ENCODE results near the gene RIMKLB.
A peak's percentile ranks its signal among the peaks of the same experiment; 100 is the strongest.

The RIMKLB gene

DNA sequence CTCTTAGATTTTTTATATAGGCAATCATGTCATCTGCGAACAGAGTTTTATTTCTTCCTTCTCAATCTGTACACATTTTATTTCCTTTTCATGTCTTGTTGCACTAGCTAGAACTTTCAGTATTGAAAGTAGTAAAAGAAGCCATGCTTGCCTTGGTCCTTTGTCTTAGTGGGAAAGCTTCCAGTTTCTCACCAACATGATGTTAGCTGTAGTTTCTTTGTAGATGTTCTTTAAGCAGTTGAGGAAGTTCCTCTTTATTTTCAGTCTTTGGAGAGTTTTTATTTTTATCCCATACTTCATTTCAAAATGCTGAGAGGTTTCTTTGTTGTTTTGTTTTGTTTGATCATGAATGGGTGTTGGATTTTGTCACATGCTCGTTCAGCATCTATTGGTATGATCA lies 12.7 kb upstream of the RIMKLB start:
- DNase-seq (ENCODE audit: low read depth): no peak
- no peak overlapping the region for H3K4me3 ChIP-seq (ENCODE audit: low read depth, low read length)
- TF ChIP-seq, protein P1, sequence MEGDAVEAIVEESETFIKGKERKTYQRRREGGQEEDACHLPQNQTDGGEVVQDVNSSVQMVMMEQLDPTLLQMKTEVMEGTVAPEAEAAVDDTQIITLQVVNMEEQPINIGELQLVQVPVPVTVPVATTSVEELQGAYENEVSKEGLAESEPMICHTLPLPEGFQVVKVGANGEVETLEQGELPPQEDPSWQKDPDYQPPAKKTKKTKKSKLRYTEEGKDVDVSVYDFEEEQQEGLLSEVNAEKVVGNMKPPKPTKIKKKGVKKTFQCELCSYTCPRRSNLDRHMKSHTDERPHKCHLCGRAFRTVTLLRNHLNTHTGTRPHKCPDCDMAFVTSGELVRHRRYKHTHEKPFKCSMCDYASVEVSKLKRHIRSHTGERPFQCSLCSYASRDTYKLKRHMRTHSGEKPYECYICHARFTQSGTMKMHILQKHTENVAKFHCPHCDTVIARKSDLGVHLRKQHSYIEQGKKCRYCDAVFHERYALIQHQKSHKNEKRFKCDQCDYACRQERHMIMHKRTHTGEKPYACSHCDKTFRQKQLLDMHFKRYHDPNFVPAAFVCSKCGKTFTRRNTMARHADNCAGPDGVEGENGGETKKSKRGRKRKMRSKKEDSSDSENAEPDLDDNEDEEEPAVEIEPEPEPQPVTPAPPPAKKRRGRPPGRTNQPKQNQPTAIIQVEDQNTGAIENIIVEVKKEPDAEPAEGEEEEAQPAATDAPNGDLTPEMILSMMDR (IDR thresholded peaks at IDR 0.05; ENCODE audit: low read depth, low read length, missing control alignments): no peak
- in situ Hi-C loops (cut with HindIII; ENCODE audit: low sequenced_read_pairs): no loop called here

DNA sequence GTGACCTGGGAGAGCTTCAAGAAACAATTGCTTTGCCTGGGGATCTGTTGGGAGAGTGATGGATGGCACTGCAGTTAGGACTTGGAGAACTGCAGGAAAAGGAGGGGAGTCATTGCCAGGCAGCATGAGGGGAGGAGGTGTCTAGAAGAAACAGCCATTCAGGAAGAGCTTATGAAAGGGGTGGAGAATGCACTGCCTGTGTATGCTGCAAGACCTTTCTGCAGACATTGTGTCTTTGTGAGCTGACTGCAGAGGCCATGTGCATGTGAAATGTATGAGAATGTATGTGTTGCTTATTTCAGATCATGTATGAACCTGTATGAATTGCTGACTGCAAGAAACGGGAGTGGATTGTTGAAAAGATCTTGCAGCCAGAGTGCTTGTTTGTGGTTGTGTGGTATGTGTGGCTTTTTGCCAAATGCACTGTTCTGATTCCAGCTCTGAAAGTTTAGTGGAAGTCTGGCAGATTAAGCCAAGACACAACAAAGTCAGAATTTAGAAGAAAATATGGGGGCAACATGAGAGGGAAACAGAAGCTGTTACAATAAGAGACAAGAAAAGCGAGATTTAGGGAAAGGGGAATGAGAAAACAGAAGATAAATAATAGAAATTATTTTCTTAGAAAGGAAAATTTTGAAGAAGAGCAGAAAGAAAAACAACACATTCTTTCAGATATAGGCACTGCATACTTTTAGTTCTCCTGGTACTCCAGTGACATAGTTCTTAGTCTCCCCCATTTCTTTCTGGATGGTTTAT lies 9.8 kb upstream of the RIMKLB start:
- TF ChIP-seq, protein P1 (IDR thresholded peaks at IDR 0.05; ENCODE audit: low read depth, low read length, missing control alignments): no peak
- in situ Hi-C loops (cut with HindIII; ENCODE audit: low sequenced_read_pairs): no loop called here
- no peak overlapping the region for H3K4me3 ChIP-seq (ENCODE audit: low read depth, low read length)
- DNase-seq (ENCODE audit: low read depth): peak; percentile 91

DNA sequence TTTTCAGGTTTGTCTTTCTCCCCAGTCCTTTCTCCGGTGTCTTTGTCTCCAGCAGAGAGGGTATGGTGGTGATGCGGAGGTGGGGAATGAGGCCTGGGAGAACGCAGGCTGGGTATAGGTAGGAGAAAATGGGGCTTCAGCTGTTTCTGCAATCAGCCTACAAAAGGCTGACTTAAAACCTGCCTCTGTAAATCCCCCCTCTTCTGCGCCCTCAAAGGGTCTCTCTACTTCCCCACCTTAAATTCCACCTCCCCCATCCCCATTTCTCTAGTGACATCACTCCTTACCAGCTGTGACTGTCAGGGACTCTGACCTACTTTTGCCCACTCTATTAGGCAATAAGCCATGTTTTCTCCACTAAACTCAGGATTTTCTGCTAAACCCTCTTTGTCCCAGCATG lies 8.1 kb upstream of the RIMKLB start:
- TF ChIP-seq, protein P1 (IDR thresholded peaks at IDR 0.05; ENCODE audit: low read depth, low read length, missing control alignments): no peak
- DNase-seq (ENCODE audit: low read depth): no peak
- H3K4me3 ChIP-seq (ENCODE audit: low read depth, low read length): no peak overlapping the region
- in situ Hi-C loops (cut with HindIII; ENCODE audit: low sequenced_read_pairs): no loop called here

DNA sequence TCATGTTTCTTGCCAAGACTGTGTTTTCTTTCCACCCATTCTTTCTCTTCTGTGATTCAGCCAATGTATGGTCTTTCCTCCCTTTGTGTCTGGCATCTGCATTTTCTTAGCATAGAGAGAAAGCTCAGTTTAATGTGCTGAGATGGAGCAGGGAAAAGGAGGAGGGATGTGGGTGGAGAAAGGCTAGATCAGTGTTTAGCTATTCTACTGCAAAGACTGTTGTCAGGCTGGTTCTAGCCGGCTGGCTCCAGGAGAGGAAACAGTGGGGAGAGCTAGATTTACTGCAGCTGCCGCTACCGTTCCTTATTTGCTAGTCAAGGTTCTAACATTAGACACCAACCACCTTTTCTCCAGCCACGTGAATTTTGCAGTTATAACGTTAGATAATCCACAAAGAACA lies 5.2 kb upstream of the RIMKLB start:
- TF ChIP-seq, protein P1 (IDR thresholded peaks at IDR 0.05; ENCODE audit: low read depth, low read length, missing control alignments): no peak
- no peak overlapping the region for H3K4me3 ChIP-seq (ENCODE audit: low read depth, low read length)
- DNase-seq (ENCODE audit: low read depth): no peak
- in situ Hi-C loops (cut with HindIII; ENCODE audit: low sequenced_read_pairs): no loop called here

DNA sequence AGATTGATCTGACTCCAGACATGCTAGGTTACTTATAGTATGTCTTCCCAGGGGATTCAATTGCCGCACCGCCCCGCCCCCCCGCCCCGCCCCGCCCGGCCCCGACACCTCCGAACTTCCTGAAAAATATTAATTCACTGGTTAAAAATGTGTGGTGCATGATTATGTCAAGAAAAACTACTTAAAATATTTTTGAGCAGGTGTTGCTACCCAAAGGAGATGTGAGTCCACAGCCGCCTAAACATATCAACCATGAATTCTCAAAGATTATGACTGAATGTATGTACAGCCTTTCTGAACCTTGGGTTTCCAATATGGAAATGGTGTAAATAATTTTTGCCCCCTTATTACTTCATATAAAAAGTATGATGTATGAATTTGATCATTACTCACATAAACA lies 2.7 kb upstream of the RIMKLB start:
- in situ Hi-C loops (cut with HindIII; ENCODE audit: low sequenced_read_pairs): no loop called here
- H3K4me3 ChIP-seq (ENCODE audit: low read depth, low read length): no peak overlapping the region
- DNase-seq (ENCODE audit: low read depth): no peak
- TF ChIP-seq, protein P1 (IDR thresholded peaks at IDR 0.05; ENCODE audit: low read depth, low read length, missing control alignments): no peak

DNA sequence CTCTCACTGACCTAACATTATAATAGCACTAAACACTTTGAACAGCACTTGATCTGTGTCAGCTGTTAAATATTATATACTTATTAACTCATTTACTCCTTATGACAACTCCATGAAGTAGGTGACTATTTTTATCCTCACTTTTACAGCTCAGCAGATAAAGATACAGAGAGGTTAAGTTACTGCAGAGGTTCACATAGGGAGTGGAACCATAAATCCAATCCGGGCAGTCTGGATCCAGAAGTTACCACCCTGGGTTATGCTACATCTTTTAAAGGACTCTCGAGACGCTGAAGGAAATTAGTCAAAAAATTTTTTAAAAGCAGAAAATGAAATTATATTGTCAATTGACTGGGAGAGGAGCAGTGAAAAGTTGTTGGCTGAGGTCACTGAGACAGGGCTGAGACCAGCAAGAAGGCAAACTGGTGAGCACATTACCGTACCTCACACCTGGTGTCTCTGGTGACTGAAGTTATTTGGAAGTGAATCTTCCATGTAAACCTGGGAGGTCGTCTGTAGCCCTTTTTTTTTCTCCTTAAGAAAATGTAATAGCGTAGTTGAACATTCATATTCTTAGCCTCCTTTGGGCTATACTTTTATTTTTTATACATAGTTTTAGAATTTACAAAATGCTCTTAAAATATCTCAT lies 1.2 kb upstream of the RIMKLB start:
- in situ Hi-C loops (cut with HindIII; ENCODE audit: low sequenced_read_pairs): no loop called here
- DNase-seq (ENCODE audit: low read depth): no peak

More for the DNA sequence above, 1.2 kb upstream of the RIMKLB start:
- TF ChIP-seq, protein P1 (IDR thresholded peaks at IDR 0.05; ENCODE audit: low read depth, low read length, missing control alignments): no peak
- H3K4me3 ChIP-seq (ENCODE audit: low read depth, low read length): peak overlapping the region; percentile 89

Measured in astrocyte of the cerebellum (primary cell).